GM18868 (cell line): ENCODE measurements around the gene OPN1MW3.
"Not testable (repeated sequence)": the region's sequence is repeated elsewhere in the genome, so short reads cannot be mapped to it uniquely, and the experiment has no call there.

Experiments
- ATAC-seq: cut with Tn5 transposase; IDR thresholded peaks from one replicate; pipeline ENCODE4 v1.9.1; 2021; ENCODE audit warnings: mild to moderate bottlenecking, moderate library complexity; ENCODE audit not compliant: unreplicated experiment

OPN1MW3 gene

GRCh38 chrX:154257282-154257681 lies at the start of gene OPN1MW3:
Gene OPN1MW3, plus strand, starts transcription at chrX:154257582. Its CDS starts 38 bp downstream, at chrX:154257620.
- ATAC-seq = not testable (repeated sequence)

GRCh38 chrX:154209670-154210418 lies 47.5 kb upstream of the OPN1MW3 start:
- not testable (repeated sequence) for ATAC-seq

GRCh38 chrX:154211057-154211456 lies 46.3 kb upstream of the OPN1MW3 start:
- not testable (repeated sequence) for ATAC-seq

- ATAC-seq = not testable (repeated sequence)
These were observed 45.9 kb upstream of the OPN1MW3 start for GRCh38 chrX:154211499-154211898.

DNA sequence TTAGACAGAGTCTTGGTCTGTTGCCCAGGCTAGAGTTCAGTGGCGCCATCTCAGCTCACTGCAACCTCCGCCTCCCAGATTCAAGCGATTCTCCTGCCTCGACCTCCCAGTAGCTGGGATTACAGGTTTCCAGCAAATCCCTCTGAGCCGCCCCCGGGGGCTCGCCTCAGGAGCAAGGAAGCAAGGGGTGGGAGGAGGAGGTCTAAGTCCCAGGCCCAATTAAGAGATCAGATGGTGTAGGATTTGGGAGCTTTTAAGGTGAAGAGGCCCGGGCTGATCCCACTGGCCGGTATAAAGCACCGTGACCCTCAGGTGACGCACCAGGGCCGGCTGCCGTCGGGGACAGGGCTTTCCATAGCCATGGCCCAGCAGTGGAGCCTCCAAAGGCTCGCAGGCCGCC lies 37.9 kb upstream of the OPN1MW3 start, which contains the start of gene OPN1MW2:
TSS of gene OPN1MW2 (plus strand) at position 301 of the 400 bp plus-strand sequence. CDS start at position 361, 60 bp downstream.
- not testable (repeated sequence) for ATAC-seq

DNA sequence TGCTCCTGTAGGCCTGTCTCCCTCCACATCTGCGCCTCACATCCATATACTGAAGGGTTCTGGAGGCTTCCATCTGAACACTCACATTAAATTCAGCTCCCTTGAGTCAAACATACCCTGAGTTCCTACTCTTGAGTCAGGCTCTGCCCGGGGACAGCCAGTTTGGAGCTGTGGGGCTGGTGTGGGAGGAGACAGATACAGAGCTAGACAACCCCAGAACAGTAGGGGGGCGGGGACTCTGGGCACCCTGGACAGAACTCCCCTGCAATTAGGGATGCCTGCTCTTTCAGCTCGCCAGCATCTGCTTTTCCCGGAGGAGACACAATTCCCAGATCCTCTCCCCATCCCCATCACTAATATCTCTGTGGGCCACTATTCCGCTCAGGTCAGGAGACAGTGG lies 32.1 kb upstream of the OPN1MW3 start:
- ATAC-seq = not testable (repeated sequence)

- not testable (repeated sequence) for ATAC-seq
These were observed 30.7 kb upstream of the OPN1MW3 start for GRCh38 chrX:154226706-154227105.

DNA sequence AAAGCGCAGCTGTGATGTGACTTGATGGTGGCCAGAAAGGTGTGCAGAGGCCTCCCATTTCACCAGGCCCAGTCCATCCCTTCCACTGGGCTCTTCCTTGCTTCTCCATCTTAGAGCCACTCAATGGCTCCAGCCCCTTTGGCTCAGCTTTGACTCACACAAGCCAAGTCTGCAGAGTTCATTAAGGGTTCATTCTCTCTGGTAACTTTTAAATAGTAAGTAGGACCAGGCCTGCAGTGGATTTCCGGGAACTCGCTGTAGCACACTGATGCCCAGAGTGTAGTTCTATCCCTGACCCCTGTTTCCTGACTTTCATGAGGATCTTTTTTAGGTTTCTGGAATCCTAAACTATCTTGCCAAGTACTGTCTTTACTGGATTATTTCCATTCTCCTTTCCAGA lies 25.9 kb upstream of the OPN1MW3 start:
- not testable (repeated sequence) for ATAC-seq

DNA sequence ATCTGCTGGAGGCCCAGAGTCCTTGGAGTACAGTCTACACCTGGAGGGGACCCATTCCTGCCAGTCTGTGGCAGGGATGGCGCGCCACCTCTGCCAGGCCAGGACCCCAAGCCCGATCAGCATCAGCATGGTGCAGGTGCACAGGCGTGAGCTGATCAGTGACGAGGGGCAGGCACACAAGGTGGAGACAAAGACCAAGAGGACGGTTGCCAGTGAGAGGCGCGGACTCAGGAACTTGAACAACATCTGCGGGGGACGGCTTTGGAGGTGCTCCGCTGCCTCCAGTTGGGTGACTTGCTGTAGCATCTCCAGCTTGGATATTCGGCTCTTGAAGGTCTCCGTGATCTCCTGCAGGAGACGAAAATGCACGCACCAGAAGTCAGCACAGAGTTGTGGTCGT lies 23.8 kb upstream of the OPN1MW3 start:
- ATAC-seq = not testable (repeated sequence)

- not testable (repeated sequence) for ATAC-seq
These were observed 18.3 kb upstream of the OPN1MW3 start for GRCh38 chrX:154238939-154239559.

GRCh38 chrX:154239982-154240503 lies 17.3 kb upstream of the OPN1MW3 start:
- ATAC-seq = not testable (repeated sequence)

DNA sequence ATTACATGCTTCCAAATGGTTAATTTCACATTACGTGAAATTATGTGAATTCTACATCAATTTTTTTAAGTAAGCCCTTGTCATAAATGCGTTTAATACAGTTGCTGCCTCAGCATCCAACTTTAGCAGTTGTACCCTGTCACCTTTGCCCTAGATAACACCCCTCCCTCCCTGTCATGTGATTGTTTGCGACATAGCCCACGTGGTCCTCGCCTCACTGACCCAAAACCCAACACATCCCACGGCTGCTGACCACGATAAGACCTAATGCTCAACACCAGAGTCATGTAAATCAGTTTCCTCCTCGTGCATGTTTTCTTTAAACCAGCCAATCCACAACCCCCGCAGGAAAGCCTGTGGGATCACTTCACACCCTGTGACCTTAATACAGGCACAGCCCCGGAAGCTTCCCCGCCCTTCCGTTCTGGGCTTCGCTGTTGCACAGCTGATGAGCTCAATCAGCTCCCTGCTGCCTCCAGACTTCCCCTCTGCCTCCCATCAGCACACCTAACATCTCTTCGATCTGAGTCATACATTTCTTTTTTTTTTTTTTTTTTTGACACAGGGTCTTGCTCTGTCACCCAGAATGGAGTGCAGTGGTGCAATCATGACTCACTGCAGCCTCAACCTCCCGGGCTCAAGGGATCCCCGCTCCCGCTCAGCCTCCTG lies 9.9 kb upstream of the OPN1MW3 start:
- peak; percentile 68 for ATAC-seq

DNA sequence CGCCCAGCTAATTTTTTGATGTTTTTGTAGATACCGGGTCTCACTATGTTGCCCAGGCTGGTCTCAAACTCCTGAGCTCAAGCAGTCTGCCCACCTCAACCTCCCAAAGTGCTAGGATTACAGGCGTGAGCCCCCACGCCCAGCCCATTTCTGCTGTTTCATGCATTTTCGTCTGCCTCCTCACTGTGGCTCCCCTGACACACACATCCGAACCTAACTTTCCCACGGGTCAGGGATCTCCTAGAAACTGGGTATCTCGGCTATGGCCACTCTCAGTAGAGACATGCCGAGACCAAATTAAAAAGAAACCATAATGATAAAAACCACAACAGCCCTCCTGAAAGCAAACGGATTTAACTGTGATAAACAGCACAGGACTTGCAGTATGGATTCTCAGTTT lies 9.3 kb upstream of the OPN1MW3 start:
- not testable (repeated sequence) for ATAC-seq

- ATAC-seq = not testable (repeated sequence)
These were observed 1.3 kb downstream of the OPN1MW3 start for GRCh38 chrX:154258711-154259110.

DNA sequence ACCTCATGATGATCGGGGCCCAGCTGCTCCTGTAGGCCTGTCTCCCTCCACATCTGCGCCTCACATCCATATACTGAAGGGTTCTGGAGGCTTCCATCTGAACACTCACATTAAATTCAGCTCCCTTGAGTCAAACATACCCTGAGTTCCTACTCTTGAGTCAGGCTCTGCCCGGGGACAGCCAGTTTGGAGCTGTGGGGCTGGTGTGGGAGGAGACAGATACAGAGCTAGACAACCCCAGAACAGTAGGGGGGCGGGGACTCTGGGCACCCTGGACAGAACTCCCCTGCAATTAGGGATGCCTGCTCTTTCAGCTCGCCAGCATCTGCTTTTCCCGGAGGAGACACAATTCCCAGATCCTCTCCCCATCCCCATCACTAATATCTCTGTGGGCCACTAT lies 5.7 kb downstream of the OPN1MW3 start:
- ATAC-seq = not testable (repeated sequence)

DNA sequence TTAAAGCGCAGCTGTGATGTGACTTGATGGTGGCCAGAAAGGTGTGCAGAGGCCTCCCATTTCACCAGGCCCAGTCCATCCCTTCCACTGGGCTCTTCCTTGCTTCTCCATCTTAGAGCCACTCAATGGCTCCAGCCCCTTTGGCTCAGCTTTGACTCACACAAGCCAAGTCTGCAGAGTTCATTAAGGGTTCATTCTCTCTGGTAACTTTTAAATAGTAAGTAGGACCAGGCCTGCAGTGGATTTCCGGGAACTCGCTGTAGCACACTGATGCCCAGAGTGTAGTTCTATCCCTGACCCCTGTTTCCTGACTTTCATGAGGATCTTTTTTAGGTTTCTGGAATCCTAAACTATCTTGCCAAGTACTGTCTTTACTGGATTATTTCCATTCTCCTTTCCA lies 11.9 kb downstream of the OPN1MW3 start:
- ATAC-seq = not testable (repeated sequence)

GRCh38 chrX:154284489-154285338 lies 27.3 kb downstream of the OPN1MW3 start:
- ATAC-seq = not testable (repeated sequence)

DNA sequence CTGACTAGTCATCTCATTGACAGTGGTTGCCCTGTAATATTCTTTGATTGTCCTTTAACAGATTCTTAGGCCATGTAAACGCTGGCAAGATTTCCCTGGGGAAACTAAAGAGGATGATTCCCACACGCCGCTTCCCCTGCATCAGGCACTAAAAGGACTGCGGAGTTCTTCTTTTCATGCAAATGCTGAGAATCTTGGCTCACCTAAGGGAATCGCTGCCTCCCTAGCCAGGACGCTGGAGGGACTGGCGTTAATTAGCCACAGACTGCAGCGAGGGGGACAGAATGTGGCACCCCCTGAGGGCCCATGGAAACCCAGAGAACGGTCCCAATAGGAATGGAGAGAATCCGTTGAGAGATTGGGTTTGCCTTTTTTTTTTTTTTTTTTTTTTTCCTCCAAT lies 29.0 kb downstream of the OPN1MW3 start:
- ATAC-seq = not testable (repeated sequence)

GRCh38 chrX:154294791-154295574 lies 37.6 kb downstream of the OPN1MW3 start, which contains the start of gene TEX28:
Gene TEX28, minus strand, starts transcription at chrX:154295124. Its CDS starts 3,007 bp downstream, at chrX:154292117.
- no peak for ATAC-seq
